Testis (tissue), 2 donors: Measurements from ENCODE around the gene CDK15.

Experiments used
- POLR2A ChIP-seq: fragments of 450-650 bp; IDR thresholded peaks from one replicate; pipeline ENCODE4 v1.6.1; 2017; ENCODE audit warnings: antibody characterized with exemption, mild to moderate bottlenecking, moderate library complexity
- TF ChIP-seq, protein P1 (sequence below), 3 experiments: fragments of 450-650 bp in 2 of 3; fragments of 200-600 bp in 1 of 3; sonication (generic) in 1 of 3; IDR thresholded peaks; one replicate each; pipeline ENCODE4 v1.5.1; 2016 to 2019; ENCODE audit warnings: antibody characterized with exemption in 3 of 3, mild to moderate bottlenecking in 2 of 3, moderate library complexity in 1 of 3

GRCh38 chr2:201880993-201881611 is 74.8 kb downstream of the CDK15 start:
- TF ChIP-seq, protein P1, sequence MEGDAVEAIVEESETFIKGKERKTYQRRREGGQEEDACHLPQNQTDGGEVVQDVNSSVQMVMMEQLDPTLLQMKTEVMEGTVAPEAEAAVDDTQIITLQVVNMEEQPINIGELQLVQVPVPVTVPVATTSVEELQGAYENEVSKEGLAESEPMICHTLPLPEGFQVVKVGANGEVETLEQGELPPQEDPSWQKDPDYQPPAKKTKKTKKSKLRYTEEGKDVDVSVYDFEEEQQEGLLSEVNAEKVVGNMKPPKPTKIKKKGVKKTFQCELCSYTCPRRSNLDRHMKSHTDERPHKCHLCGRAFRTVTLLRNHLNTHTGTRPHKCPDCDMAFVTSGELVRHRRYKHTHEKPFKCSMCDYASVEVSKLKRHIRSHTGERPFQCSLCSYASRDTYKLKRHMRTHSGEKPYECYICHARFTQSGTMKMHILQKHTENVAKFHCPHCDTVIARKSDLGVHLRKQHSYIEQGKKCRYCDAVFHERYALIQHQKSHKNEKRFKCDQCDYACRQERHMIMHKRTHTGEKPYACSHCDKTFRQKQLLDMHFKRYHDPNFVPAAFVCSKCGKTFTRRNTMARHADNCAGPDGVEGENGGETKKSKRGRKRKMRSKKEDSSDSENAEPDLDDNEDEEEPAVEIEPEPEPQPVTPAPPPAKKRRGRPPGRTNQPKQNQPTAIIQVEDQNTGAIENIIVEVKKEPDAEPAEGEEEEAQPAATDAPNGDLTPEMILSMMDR (IDR thresholded peaks at IDR 0.05): no peak
- no peak for TF ChIP-seq POLR2A
